A549 treated with Hydrocortisone at 1 μM for 4 hours (cell line): ENCODE data around the gene CBLL1. TPM values are rescaled to one million over a fixed set of nuclear protein-coding genes. Genes with fewer than 3 reads are reported as not detected.

ENCODE experiments used
- total RNA-seq: library from RNA; stranded (reverse); fragments of 200-300 nt; extraction: Qiagen RNA extraction; gene quantifications from 5 replicates; pipeline ENCODE4 v1.2.3, GENCODE V29; 2022

Gene CBLL1, protein sequence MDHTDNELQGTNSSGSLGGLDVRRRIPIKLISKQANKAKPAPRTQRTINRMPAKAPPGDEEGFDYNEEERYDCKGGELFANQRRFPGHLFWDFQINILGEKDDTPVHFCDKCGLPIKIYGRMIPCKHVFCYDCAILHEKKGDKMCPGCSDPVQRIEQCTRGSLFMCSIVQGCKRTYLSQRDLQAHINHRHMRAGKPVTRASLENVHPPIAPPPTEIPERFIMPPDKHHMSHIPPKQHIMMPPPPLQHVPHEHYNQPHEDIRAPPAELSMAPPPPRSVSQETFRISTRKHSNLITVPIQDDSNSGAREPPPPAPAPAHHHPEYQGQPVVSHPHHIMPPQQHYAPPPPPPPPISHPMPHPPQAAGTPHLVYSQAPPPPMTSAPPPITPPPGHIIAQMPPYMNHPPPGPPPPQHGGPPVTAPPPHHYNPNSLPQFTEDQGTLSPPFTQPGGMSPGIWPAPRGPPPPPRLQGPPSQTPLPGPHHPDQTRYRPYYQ
- 28.2 to 55.7 TPM (median 30.1 TPM) in 5 replicates for total RNA-seq

DNA sequence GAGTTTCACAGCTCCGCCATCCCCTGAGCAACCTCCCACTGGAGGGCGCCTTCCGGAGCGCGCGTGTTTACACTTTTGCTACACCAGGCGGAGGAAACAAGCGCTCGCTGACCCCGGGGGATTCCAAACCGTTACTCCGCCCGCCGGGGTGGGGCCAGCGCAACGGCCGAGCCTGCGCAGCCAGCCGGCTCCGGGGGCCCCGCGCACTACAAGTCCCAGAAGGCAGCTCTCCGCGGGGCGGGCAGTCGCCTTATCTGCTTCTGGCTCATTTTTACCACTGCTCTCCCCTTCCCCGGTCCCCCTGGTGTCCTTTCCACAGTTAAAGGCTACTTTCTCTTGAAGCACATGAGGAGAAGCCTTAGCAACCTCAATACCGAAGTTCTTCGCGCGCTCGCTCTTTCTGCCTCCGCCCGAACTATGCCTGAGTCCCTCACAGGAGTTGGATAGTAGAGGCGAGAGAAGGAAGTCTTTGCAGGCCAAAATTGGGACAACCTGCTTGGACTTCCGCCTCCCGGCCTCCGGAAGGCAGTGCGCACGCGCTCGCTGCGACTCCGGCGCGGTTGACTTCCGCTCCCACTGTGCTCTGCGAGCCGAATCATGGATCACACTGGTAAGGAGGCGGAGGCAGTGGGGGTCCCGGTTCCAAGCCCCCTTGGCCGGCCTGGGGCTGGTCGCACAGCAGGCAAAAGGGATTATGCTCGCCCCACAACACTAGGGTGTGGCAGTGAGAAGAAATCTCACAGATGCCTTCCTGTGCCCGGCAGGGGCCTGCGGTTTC lies at the start of gene CBLL1:
TSS of gene CBLL1 (plus strand) at position 576 of the 778 bp plus-strand sequence. CDS start at position 598, 22 bp downstream.

DNA sequence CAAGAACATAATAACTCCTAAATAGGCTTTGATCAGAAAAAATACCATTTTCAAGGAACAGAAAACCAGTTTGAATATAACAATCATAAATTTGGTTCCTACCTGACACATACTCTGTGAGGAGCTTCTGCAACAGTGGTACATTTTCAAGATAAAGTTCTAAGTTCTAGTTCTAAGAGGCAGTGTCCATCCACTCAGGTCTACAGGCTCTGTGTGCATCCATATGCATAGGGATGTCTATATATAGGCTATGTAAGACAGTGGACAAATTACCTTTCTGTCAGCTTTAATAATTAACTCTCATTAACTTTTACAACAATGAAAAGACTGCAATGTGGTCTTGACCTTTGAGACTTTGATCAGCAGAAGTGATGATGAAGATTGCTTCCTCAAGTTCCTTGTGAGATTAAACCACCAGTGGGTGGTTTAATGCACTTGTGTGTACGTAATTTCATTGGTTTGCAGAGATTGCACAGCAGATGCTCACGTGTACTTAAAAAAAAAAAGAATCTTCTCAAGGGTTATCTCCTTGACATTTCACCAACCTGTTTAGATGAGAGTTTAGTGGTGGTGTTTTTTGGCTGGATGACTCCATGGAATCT lies 59.2 kb downstream of the CBLL1 start, which contains the start of gene SLC26A3:
TSS of gene SLC26A3 (minus strand) at position 215 of the 602 bp plus-strand sequence. CDS start 8,714 bp downstream, outside the sequence.

Other genes starting within 250 kb of the CBLL1 start
- 8.0 to 15.2 TPM (median 10.0 TPM) in 5 replicates for gene COG5, start 180.2 kb upstream of the CBLL1 start, total RNA-seq
- 8.3 to 11.3 TPM (median 11.1 TPM) in 5 replicates for gene DUS4L, start 180.2 kb upstream of the CBLL1 start, total RNA-seq
- 32.0 to 56.9 TPM (median 36.6 TPM) in 5 replicates for gene BCAP29, start 163.9 kb upstream of the CBLL1 start, total RNA-seq
- gene SLC26A4, start 83.3 kb upstream of the CBLL1 start, total RNA-seq, result 0.09 to 0.14 TPM (median 0.10 TPM) in 5 replicates
- gene SLC26A3, start 59.1 kb downstream of the CBLL1 start, total RNA-seq, result not detected in 5 replicates
- gene DLD, start 147.0 kb downstream of the CBLL1 start, total RNA-seq, result 81.8 to 151 TPM (median 92.1 TPM) in 5 replicates